GM23338 (cell line): ENCODE measurements around the gene ESRP2. TPM values are rescaled to one million over a fixed set of nuclear protein-coding genes. Genes with fewer than 3 reads are reported as not detected.

Source experiments
- ATAC-seq: fragments of 200-7000 bp; cut with Tn5 transposase; 3 replicates; pipeline ENCODE4 v1.9.1; 2020
- DNase-seq: peaks from one replicate; pipeline ENCODE4 v3.0.0-alpha.2; 2015; ENCODE audit warnings: low spot score
- H2AFZ ChIP-seq: fragments of 200-600 bp; sonication (generic); 2 replicates; pipeline ENCODE4 v1.8.0; 2016; ENCODE audit warnings: antibody characterized with exemption, mild to moderate bottlenecking, moderate library complexity
- H3F3A ChIP-seq: fragments of 200-600 bp; sonication (generic); replicated peaks from 2 replicates; pipeline ENCODE4 v1.8.0; 2017; ENCODE audit warnings: antibody characterized with exemption, mixed run types, low read depth
- H3K27ac ChIP-seq: fragments of 200-600 bp; sonication (generic); 2 replicates; pipeline ENCODE4 v1.6.1; 2016; ENCODE audit warnings: low read depth
- H3K27me3 ChIP-seq: fragments of 200-600 bp; sonication (generic); 2 replicates; pipeline ENCODE4 v1.8.0; 2016; ENCODE audit warnings: mild to moderate bottlenecking, mixed run types, moderate library complexity; ENCODE audit not compliant: insufficient read depth
- H3K36me3 ChIP-seq: fragments of 200-600 bp; sonication (generic); 2 replicates; pipeline ENCODE4 v1.8.0; 2016; ENCODE audit warnings: mild to moderate bottlenecking; ENCODE audit not compliant: insufficient read depth
- H3K4me1 ChIP-seq: fragments of 200-600 bp; sonication (generic); 2 replicates; pipeline ENCODE4 v1.8.0; 2016; ENCODE audit warnings: mild to moderate bottlenecking, moderate library complexity; ENCODE audit not compliant: insufficient read depth
- H3K4me2 ChIP-seq: fragments of 200-600 bp; sonication (generic); 2 replicates; pipeline ENCODE4 v1.7.1; 2017; ENCODE audit warnings: mixed run types
- H3K4me3 ChIP-seq: fragments of 200-600 bp; sonication (generic); 2 replicates; pipeline ENCODE4 v1.6.1; 2016; ENCODE audit warnings: mixed run types
- H3K79me2 ChIP-seq: fragments of 200-600 bp; sonication (generic); replicated peaks from 2 replicates; pipeline ENCODE4 v1.8.0; 2017; ENCODE audit warnings: mild to moderate bottlenecking; ENCODE audit not compliant: insufficient read depth
- H3K9me2 ChIP-seq: fragments of 200-600 bp; sonication (generic); 2 replicates; pipeline ENCODE4 v1.8.0; 2017; ENCODE audit not compliant: insufficient read depth
- H4K20me1 ChIP-seq: fragments of 200-600 bp; sonication (generic); replicated peaks from 2 replicates; pipeline ENCODE4 v1.8.0; 2017; ENCODE audit warnings: mild to moderate bottlenecking; ENCODE audit not compliant: insufficient read depth
- H3K27ac Mint-ChIP-seq: 2 replicates; pipeline ENCODE4 v1.8.0; 2020; ENCODE audit warnings: inconsistent platforms, mild to moderate bottlenecking, moderate library complexity, mixed read lengths
- H3K27me3 Mint-ChIP-seq: 3 replicates; pipeline ENCODE4 v1.8.0; 2022; ENCODE audit warnings: low read depth, mild to moderate bottlenecking, moderate library complexity, mixed read lengths, inconsistent platforms; ENCODE audit not compliant: insufficient read depth, poor library complexity
- H3K36me3 Mint-ChIP-seq: 3 replicates; pipeline ENCODE4 v1.8.0; 2021; ENCODE audit warnings: low read depth, mild to moderate bottlenecking, inconsistent platforms, moderate library complexity, mixed read lengths
- H3K4me1 Mint-ChIP-seq: 3 replicates; pipeline ENCODE4 v1.8.0; 2020; ENCODE audit warnings: mild to moderate bottlenecking, inconsistent platforms, mixed read lengths
- H3K4me3 Mint-ChIP-seq: 3 replicates; pipeline ENCODE4 v1.8.0; 2021; ENCODE audit warnings: moderate library complexity, mild to moderate bottlenecking, inconsistent platforms, mixed read lengths
- H3K9me3 Mint-ChIP-seq: 3 replicates; pipeline ENCODE4 v1.8.0; 2020; ENCODE audit warnings: moderate library complexity, mild to moderate bottlenecking, inconsistent platforms, mixed read lengths
- EZH2phosphoT487 ChIP-seq: fragments of 200-600 bp; sonication (generic); IDR thresholded peaks from one replicate; pipeline ENCODE4 v1.8.1; 2018; ENCODE audit warnings: antibody characterized with exemption; ENCODE audit not compliant: unreplicated experiment
- JUNB ChIP-seq: IDR thresholded peaks from one replicate; pipeline ENCODE4 v1.6.1; 2016; ENCODE audit warnings: antibody characterized with exemption; ENCODE audit not compliant: unreplicated experiment
- POLR2AphosphoS5 ChIP-seq: IDR thresholded peaks from 2 replicates; pipeline ENCODE4 v1.6.1; 2016; ENCODE audit warnings: antibody characterized with exemption, low read depth
- ZNF114 ChIP-seq: fragments of 250-450 bp; sonication (Bioruptor Pico); IDR thresholded peaks from 2 replicates; pipeline ENCODE4 v1.5.0; 2020; ENCODE audit warnings: mild to moderate bottlenecking, moderate library complexity
- polyA plus RNA-seq: library from polyadenylated mRNA; unstranded; fragments of >200 nt; fragmentation: Nextera tagmentation; extraction: Ambion mirVana; gene quantifications from 2 replicates; pipeline ENCODE4 v1.2.1, GENCODE V29; 2016
- total RNA-seq: library from RNA; depleted of rRNA; stranded (reverse); fragments of >200 nt; shearing (Covaris generic); gene quantifications from 2 replicates; pipeline ENCODE4 v1.2.3, GENCODE V29; 2014
- TF ChIP-seq, protein P1 (sequence below): fragments of 250-450 bp; sonication (Bioruptor Pico); IDR thresholded peaks from 2 replicates; pipeline ENCODE4 v1.5.0; 2020; ENCODE audit warnings: mild to moderate bottlenecking, moderate library complexity
- TF ChIP-seq, protein P2 (sequence below): IDR thresholded peaks from 2 replicates; pipeline ENCODE4 v1.6.1; 2016; ENCODE audit warnings: antibody characterized with exemption
- TF ChIP-seq, protein P3 (sequence below), 2 experiments: fragments of 200-600 bp in 1 of 2; sonication (generic) in 1 of 2; conservative IDR thresholded peaks; 2 replicates each; pipeline versions ENCODE4 v1.5.1 to v1.6.1; 2016 to 2017; ENCODE audit warnings: antibody characterized with exemption in 2 of 2, low read depth in 2 of 2, mild to moderate bottlenecking in 2 of 2, moderate library complexity in 1 of 2

Gene ESRP2
- total and polyA plus RNA-seq, 2 experiments from 2014 or later: 16.2 to 44.0 TPM

DNA sequence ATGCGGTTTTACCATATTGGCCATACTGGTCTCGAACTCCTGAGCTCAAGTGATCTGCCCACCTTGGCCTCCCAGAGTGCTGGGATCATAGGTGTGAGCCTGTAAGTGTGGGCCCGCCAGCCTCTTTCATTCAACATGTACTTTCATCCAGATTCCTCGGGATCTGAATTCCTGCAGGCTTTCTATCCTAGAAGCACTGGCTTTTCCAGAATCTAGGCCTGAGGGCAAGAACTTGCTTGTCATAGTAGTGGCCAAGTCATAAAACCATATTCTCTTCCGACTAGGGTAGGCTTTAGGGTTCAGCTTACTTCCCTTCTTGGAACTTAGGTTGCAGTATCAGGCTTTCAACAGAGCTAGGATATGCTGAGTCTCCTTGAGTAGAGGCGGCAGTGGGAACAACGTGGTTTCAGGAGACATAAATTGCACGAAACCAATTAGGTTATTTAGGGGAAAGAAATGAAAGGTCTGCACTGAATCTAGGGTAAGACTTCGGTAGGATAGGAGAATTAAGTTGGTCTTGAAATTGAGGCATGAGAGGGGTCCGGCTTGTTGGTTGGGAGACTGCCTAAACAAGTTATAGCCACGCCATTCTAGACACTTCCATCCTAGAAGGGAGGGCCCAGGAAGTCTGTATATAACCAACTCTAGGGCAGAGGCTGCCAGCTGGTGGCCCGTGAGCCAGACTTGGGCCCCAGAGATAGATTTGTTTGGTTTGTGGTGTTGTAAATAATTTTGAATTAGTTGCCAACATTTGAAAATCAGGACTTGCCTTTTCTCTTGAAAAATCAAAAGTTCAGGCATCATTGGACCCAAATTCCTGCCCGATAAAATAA is 44.0 kb upstream of the ESRP2 start:
- Histone ChIP-seq H3K4me3 (no peak overlapping the region), H3K4me1 (peaks cover 5% of the 10 kb centered on the region; the same call in 1 of the 2 replicates), H4K20me1 (peaks cover 6% of the 10 kb centered on the region; the same call in 1 of the 2 replicates), H2AFZ (no peak overlapping the region), H3K9me2 (no peaks in the 10 kb centered on the region), H3K79me2 (no peaks in the 10 kb centered on the region), H3K27me3 (no peaks in the 10 kb centered on the region), H3F3A (peaks cover 5% of the 10 kb centered on the region; the same call in 1 of the 2 replicates), H3K36me3 (no peaks in the 10 kb centered on the region), H3K4me2 (no peak overlapping the region), H3K27ac (peak overlapping the region; percentile 55)
- ATAC-seq (no peak), DNase-seq (no peak)
- H3K9me3 Mint-ChIP-seq: no peaks in the 10 kb centered on the region; the same call in 2 of the 3 replicates
- peaks cover 24% of the 10 kb centered on the region for H3K36me3 Mint-ChIP-seq
- no peak overlapping the region for H3K4me3 Mint-ChIP-seq
- TF ChIP-seq ZNF114 (no peak), EZH2phosphoT487 (no peak)
- TF ChIP-seq, protein P1, sequence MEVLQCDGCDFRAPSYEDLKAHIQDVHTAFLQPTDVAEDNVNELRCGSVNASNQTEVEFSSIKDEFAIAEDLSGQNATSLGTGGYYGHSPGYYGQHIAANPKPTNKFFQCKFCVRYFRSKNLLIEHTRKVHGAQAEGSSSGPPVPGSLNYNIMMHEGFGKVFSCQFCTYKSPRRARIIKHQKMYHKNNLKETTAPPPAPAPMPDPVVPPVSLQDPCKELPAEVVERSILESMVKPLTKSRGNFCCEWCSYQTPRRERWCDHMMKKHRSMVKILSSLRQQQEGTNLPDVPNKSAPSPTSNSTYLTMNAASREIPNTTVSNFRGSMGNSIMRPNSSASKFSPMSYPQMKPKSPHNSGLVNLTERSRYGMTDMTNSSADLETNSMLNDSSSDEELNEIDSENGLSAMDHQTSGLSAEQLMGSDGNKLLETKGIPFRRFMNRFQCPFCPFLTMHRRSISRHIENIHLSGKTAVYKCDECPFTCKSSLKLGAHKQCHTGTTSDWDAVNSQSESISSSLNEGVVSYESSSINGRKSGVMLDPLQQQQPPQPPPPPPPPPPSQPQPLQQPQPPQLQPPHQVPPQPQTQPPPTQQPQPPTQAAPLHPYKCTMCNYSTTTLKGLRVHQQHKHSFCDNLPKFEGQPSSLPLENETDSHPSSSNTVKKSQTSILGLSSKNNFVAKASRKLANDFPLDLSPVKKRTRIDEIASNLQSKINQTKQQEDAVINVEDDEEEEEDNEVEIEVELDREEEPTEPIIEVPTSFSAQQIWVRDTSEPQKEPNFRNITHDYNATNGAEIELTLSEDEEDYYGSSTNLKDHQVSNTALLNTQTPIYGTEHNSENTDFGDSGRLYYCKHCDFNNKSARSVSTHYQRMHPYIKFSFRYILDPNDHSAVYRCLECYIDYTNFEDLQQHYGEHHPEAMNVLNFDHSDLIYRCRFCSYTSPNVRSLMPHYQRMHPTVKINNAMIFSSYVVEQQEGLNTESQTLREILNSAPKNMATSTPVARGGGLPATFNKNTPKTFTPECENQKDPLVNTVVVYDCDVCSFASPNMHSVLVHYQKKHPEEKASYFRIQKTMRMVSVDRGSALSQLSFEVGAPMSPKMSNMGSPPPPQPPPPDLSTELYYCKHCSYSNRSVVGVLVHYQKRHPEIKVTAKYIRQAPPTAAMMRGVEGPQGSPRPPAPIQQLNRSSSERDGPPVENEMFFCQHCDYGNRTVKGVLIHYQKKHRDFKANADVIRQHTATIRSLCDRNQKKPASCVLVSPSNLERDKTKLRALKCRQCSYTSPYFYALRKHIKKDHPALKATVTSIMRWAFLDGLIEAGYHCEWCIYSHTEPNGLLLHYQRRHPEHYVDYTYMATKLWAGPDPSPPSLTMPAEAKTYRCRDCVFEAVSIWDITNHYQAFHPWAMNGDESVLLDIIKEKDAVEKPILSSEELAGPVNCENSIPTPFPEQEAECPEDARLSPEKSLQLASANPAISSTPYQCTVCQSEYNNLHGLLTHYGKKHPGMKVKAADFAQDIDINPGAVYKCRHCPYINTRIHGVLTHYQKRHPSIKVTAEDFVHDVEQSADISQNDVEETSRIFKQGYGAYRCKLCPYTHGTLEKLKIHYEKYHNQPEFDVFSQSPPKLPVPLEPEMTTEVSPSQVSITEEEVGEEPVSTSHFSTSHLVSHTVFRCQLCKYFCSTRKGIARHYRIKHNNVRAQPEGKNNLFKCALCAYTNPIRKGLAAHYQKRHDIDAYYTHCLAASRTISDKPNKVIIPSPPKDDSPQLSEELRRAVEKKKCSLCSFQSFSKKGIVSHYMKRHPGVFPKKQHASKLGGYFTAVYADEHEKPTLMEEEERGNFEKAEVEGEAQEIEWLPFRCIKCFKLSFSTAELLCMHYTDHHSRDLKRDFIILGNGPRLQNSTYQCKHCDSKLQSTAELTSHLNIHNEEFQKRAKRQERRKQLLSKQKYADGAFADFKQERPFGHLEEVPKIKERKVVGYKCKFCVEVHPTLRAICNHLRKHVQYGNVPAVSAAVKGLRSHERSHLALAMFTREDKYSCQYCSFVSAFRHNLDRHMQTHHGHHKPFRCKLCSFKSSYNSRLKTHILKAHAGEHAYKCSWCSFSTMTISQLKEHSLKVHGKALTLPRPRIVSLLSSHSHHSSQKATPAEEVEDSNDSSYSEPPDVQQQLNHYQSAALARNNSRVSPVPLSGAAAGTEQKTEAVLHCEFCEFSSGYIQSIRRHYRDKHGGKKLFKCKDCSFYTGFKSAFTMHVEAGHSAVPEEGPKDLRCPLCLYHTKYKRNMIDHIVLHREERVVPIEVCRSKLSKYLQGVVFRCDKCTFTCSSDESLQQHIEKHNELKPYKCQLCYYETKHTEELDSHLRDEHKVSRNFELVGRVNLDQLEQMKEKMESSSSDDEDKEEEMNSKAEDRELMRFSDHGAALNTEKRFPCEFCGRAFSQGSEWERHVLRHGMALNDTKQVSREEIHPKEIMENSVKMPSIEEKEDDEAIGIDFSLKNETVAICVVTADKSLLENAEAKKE (CRISPR knock-in tag): no peak
- no peaks in the 10 kb centered on the region for H3K27me3 Mint-ChIP-seq
- no peak overlapping the region for H3K27ac Mint-ChIP-seq
- H3K4me1 Mint-ChIP-seq: no peaks in the 10 kb centered on the region

DNA sequence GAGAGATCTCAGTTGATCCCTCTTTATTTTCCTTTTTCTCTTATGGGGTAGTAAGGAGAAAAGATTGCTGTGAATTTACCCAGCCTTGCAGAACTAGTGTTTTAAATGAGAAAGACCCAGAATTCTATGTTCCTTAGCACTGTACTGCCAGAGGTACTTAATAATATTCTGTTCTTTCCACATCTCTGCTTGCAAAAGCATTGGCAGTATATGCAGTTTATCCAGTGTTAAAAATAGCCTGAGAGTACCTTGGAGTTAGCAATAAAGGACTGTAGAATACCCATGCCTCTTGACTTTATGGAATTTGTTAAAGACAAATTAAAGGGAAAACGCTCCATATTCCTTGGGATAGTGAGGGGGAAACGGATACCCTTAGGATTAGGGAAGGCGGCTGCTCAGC is 40.3 kb upstream of the ESRP2 start:
- peaks cover 5% of the 10 kb centered on the region; the same call in 1 of the 2 replicates for H3F3A ChIP-seq
- DNase-seq: no peak
- H3K9me2 ChIP-seq: no peaks in the 10 kb centered on the region
- H2AFZ ChIP-seq: no peak overlapping the region
- no peaks in the 10 kb centered on the region; the same call in 2 of the 3 replicates for H3K9me3 Mint-ChIP-seq
- no peak overlapping the region; the same call in 1 of the 2 replicates for H3K27ac Mint-ChIP-seq
- H3K4me2 ChIP-seq: no peak overlapping the region
- H3K36me3 Mint-ChIP-seq: peaks cover 36% of the 10 kb centered on the region
- no peak for ATAC-seq
- H3K4me3 ChIP-seq: no peak overlapping the region
- peak overlapping the region; percentile 62; the same call in 1 of the 2 replicates for H3K27ac ChIP-seq
- peaks cover 5% of the 10 kb centered on the region for H3K27me3 Mint-ChIP-seq
- no peaks in the 10 kb centered on the region for H3K4me1 Mint-ChIP-seq
- H3K4me3 Mint-ChIP-seq: no peak overlapping the region
- H4K20me1 ChIP-seq: peaks cover 8% of the 10 kb centered on the region
- peaks cover 18% of the 10 kb centered on the region for H3K79me2 ChIP-seq
- H3K4me1 ChIP-seq: peaks cover 5% of the 10 kb centered on the region; the same call in 1 of the 2 replicates
- H3K36me3 ChIP-seq: no peaks in the 10 kb centered on the region
- H3K27me3 ChIP-seq: no peaks in the 10 kb centered on the region
- TF ChIP-seq, protein P2, sequence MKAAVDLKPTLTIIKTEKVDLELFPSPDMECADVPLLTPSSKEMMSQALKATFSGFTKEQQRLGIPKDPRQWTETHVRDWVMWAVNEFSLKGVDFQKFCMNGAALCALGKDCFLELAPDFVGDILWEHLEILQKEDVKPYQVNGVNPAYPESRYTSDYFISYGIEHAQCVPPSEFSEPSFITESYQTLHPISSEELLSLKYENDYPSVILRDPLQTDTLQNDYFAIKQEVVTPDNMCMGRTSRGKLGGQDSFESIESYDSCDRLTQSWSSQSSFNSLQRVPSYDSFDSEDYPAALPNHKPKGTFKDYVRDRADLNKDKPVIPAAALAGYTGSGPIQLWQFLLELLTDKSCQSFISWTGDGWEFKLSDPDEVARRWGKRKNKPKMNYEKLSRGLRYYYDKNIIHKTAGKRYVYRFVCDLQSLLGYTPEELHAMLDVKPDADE: no peak
- TF ChIP-seq JUNB (no peak), POLR2AphosphoS5 (no peak), ZNF114 (no peak), EZH2phosphoT487 (no peak)
- TF ChIP-seq, protein P3, sequence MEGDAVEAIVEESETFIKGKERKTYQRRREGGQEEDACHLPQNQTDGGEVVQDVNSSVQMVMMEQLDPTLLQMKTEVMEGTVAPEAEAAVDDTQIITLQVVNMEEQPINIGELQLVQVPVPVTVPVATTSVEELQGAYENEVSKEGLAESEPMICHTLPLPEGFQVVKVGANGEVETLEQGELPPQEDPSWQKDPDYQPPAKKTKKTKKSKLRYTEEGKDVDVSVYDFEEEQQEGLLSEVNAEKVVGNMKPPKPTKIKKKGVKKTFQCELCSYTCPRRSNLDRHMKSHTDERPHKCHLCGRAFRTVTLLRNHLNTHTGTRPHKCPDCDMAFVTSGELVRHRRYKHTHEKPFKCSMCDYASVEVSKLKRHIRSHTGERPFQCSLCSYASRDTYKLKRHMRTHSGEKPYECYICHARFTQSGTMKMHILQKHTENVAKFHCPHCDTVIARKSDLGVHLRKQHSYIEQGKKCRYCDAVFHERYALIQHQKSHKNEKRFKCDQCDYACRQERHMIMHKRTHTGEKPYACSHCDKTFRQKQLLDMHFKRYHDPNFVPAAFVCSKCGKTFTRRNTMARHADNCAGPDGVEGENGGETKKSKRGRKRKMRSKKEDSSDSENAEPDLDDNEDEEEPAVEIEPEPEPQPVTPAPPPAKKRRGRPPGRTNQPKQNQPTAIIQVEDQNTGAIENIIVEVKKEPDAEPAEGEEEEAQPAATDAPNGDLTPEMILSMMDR (conservative IDR thresholded peaks at IDR 0.05; ENCODE audit: low read depth in 2 of 2): no peak
